ENCODE data around the gene TICAM2.

DNA sequence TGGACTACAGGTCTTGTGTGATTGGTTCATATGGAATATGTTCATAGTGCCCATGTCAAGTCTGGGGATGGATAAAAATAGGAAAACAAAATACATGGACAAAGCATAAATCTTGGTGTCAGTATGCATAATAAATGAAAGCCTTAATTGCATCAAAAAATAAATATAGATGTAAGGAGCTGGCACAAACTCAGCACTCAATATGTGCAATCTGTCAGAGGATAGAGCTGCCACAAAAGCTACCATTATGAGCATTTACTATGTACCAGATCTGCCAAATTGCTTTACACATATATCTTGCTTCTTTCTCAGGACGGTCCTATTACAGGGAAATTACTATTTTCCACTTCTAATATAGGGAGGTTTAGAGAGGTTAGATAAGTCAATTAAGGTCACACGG lies 41.8 kb upstream of the TICAM2 start:
- TF ChIP-seq, protein P1, sequence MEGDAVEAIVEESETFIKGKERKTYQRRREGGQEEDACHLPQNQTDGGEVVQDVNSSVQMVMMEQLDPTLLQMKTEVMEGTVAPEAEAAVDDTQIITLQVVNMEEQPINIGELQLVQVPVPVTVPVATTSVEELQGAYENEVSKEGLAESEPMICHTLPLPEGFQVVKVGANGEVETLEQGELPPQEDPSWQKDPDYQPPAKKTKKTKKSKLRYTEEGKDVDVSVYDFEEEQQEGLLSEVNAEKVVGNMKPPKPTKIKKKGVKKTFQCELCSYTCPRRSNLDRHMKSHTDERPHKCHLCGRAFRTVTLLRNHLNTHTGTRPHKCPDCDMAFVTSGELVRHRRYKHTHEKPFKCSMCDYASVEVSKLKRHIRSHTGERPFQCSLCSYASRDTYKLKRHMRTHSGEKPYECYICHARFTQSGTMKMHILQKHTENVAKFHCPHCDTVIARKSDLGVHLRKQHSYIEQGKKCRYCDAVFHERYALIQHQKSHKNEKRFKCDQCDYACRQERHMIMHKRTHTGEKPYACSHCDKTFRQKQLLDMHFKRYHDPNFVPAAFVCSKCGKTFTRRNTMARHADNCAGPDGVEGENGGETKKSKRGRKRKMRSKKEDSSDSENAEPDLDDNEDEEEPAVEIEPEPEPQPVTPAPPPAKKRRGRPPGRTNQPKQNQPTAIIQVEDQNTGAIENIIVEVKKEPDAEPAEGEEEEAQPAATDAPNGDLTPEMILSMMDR (IDR thresholded peaks at IDR 0.05): no peak
- no peak for TF ChIP-seq POLR2AphosphoS5 (IDR thresholded peaks at IDR 0.05)
- no peak for TF ChIP-seq POLR2A (IDR thresholded peaks at IDR 0.05)

All from breast epithelium (tissue), 3 donors.